AG09319 (cell line): ENCODE data around the gene TPM3.

ENCODE experiments used
- DNase-seq: peaks from one replicate; pipeline ENCODE4 v3.0.0-alpha.2; 2010; ENCODE audit warnings: low read depth; ENCODE audit errors: extremely low read depth
- TF ChIP-seq, protein P1 (sequence below): IDR thresholded peaks from 2 replicates; pipeline ENCODE4 v1.5.1; 2011; ENCODE audit warnings: low read depth, mild to moderate bottlenecking, inconsistent platforms, low read length, moderate library complexity

Gene TPM3

GRCh38 chr1:154159554-154159953 lies 32.3 kb downstream of the TPM3 start:
- TF ChIP-seq, protein P1, sequence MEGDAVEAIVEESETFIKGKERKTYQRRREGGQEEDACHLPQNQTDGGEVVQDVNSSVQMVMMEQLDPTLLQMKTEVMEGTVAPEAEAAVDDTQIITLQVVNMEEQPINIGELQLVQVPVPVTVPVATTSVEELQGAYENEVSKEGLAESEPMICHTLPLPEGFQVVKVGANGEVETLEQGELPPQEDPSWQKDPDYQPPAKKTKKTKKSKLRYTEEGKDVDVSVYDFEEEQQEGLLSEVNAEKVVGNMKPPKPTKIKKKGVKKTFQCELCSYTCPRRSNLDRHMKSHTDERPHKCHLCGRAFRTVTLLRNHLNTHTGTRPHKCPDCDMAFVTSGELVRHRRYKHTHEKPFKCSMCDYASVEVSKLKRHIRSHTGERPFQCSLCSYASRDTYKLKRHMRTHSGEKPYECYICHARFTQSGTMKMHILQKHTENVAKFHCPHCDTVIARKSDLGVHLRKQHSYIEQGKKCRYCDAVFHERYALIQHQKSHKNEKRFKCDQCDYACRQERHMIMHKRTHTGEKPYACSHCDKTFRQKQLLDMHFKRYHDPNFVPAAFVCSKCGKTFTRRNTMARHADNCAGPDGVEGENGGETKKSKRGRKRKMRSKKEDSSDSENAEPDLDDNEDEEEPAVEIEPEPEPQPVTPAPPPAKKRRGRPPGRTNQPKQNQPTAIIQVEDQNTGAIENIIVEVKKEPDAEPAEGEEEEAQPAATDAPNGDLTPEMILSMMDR = no peak
- no peak for DNase-seq

GRCh38 chr1:154158307-154159125 lies 33.4 kb downstream of the TPM3 start:
- TF ChIP-seq, protein P1 = no peak
- DNase-seq = no peak

- DNase-seq = no peak
- TF ChIP-seq, protein P1 = no peak
Measured at GRCh38 chr1:154157520-154158306, 34.2 kb downstream of the TPM3 start.

DNA sequence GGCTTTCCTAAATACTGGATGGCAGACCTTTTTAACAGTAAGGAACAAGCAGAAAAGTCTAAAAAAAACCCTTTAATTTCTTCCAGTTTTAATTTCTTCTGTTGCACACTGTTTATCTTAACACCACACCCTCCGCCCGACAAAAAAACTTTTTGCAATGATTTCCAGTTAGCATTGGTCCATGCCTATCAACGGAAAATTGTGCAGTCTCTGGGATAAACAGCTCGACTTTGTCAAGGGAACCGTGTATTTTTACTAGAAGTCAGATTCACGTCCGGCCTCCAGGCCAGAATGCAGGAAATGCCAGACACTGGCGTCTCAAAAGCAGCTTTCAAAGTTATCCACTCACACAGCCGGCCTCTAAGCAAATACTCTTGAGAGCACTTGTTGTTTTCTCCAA lies 36.6 kb downstream of the TPM3 start:
- TF ChIP-seq, protein P1 = no peak
- DNase-seq = no peak

DNA sequence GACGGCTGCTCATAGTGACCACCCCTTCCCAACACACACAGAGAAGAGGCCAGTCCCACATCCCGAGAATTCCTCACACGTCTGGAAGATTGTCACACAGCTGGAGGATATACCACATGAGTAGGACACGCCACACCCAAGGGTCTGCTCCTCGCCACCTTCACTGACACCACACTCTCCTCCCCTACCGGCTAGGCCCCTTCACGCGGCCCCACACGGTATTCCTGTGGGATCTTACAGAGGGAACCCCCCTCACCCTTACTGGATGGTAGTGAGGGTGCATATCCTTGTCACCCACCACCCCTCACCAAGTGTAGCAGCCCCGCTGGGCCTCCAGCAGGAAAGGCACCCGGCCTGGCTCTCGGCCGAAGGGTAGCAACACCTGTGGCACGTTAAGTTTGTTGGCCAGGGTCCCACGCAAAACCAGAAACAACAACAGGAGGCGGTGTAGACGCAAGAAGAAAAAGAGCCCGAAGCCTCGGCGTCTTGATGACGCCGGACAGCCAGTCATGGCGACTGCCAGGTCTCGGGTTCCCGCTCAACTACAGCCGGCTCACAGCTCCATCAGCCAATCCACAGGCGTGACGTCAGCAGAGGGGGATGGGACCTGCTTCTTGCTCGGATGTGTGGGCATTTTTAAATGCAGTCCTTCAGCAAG lies 37.2 kb downstream of the TPM3 start, which contains the start of gene NUP210L:
NUP210L (minus strand) TSS at position 540 of the 658 bp plus-strand sequence.
- TF ChIP-seq, protein P1 = no peak

GRCh38 chr1:154154053-154154452 lies 37.8 kb downstream of the TPM3 start:
- TF ChIP-seq, protein P1 = no peak
- no peak for DNase-seq

More for the DNA sequence above, 37.2 kb downstream of the TPM3 start, which contains the start of gene NUP210L:
- no peak for DNase-seq

DNA sequence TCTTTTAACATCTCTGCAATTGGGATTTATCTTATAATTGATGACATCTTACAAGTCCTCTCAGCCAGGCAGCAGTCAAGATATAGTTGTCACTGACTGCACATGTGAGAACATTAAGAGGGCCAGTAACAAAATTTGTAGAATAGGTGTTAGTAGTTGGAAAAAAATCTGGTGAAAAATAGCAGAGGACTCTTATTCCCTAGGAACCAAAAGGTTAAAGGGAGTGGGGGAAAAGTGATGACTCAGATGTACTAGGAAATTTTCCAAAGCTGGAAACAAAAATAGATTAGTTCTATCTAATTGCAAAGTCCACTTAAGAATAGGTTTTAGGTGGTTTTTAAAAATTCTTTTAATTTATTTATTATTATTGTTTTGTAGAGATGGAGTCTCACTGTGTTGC lies 40.6 kb downstream of the TPM3 start:
- DNase-seq = no peak
- TF ChIP-seq, protein P1 = no peak
